NCI-H146 (cell line): Measurements from ENCODE around the gene RASAL2.
"Not testable (repeated sequence)": the region's sequence is repeated elsewhere in the genome, so short reads cannot be mapped to it uniquely, and the experiment has no call there.

Source experiments
- DNase-seq: peaks from one replicate; lab custom pipeline; 2025; lab: John Stamatoyannopoulos, UW

RASAL2 gene

DNA sequence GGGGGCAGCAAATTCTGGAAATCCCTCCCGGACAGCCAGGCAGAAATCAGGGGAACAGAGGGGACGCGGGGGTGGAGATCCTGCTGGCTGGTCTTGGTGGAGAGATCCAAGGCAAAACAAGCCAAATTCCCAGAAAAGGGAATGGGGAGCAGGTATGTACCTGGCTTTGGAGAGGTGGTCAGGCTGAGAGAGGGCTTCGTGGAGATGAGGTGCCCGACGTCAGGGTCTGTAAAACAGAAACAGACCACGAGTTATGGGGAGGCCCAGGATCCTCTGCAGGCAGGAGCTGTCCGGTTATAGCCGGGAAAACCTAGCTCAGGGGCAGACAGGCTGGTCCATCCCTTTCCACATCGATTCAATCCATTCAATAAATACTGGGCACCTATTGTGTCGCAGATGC, 398.4 kb downstream of the RASAL2 start:
- no peak for DNase-seq

DNA sequence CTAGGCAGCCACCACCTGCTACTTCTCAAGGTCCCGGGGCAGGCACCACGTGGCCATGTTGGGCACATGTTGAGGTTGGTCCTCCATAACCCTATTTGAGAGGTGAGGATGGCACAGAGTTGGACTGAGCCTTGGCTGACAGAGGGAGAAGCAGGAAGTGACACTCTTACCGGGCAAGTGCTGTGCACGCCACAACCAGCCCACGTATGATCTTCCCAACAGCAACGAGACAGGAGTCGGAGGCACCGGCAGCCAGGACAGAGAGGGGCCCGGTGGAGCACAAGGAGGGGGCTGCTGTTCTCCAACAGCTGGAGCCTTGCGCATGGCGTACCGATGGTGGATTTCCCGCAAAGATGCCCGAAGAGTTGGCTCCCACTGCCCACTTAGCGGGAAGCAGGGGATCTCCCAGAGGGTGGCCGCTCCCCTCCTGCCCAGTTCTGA, 399.4 kb downstream of the RASAL2 start:
- no peak for DNase-seq

DNA sequence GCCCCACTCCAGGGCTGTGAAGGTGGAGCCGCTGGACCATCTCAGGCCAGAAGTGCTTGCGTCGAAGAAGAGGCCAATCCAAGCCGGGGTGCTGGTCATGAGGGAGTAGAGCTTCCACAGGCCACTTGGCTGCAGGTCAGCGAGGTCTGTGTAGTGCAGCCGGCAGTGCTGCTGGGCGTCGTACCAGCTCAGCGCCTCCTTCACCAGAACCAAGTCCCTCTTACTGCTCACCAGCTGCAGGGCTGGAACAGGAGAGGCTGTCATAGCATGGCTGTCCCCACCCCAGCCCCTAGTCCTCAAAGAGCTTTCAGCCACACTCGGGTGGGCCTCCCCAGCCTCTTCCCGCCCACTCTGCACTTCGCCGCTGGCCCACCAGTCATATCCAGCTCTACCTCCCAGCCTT, 400.7 kb downstream of the RASAL2 start:
- DNase-seq, result no peak

DNA sequence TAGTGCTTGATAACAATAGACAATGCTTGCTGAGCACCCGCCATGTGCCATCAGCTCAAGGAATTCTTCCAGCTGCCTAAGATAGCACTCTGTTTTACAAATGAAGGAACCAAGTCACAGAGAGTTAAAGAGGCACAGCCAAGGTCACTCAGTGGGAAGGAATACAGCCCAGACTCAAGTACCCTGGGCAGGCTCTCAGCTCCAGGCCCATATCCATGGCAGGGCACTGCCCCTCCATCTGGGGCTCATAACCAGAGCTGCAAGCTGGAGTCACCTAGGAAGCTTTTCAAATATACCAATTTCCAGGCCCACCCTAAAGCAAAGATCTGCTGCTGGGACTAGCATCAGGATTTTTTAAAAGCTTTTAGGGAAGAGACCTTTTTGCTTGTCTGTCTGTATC, 401.3 kb downstream of the RASAL2 start:
- no peak for DNase-seq

DNA sequence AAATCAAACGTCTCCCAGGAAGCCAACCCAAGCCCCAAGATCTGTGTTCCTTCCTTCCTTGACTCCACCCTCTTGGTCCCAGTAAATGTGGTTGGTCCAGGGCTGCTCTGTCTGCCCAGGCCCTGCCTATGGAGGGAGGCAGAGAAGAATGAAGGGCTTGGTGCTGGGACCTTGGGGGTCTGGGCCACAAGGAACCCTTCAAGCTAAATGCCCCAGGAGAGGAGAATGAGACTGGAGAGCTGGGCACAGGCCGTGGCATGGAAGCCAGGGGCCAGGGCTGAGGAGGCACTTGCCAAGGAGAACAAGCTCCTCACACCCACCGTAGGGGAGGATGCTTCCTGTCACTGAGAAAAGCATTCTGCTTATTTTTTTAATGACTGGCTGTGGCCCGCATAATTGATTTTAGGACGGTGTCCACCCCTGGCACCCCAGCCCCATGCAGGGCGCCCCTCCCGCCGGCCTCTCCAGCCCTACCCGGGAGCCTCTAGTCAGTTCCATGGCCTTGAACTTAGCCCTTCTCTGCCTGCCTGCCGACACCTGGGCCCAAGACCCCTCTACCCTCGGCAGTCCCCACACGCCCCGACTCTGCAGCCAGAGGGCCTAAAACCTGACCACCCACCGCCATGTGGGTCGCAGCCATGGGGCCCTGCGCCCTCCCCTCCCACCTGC, 402.0 kb downstream of the RASAL2 start:
- DNase-seq, result no peak

DNA sequence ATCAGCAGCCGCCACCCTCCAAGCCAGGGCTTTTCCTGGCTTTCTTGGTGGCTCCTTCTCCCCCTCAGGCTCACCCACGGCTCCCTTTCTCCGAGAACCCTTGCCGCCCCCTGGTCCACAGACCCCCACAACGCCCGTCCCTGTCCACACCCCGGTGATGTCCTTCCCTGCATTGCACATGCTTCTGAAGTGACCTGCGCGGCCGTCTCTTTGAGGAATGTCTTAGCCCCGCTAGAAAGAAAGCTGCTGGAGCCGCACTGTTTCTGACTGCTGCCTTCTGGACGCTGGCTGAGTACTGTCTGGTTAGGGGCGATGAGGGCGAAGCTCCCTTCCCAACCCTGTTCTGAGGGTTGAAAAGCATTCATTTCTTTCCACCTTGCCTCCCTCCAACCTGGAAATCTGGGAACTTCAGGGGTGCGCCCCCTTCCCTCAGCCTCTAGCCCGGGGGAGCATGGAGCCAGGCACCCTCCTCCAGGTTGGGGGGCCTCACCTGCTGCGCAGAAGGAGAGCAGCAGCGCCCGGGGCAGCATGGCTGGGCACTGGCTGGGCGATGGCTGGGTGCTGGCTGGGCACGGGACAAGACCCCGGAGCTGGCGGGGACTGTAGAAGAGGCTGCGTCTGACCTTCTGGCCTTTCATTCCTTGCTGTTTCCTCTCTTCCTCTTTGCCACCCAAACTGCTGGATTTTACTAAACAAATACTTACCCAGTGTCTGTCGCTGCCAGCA, 402.7 kb downstream of the RASAL2 start, which contains the start of gene CLEC20A:
TSS of gene CLEC20A (minus strand) at position 555 of the 726 bp plus-strand sequence. CDS start at position 530, 25 bp downstream.
- DNase-seq, result no peak

DNA sequence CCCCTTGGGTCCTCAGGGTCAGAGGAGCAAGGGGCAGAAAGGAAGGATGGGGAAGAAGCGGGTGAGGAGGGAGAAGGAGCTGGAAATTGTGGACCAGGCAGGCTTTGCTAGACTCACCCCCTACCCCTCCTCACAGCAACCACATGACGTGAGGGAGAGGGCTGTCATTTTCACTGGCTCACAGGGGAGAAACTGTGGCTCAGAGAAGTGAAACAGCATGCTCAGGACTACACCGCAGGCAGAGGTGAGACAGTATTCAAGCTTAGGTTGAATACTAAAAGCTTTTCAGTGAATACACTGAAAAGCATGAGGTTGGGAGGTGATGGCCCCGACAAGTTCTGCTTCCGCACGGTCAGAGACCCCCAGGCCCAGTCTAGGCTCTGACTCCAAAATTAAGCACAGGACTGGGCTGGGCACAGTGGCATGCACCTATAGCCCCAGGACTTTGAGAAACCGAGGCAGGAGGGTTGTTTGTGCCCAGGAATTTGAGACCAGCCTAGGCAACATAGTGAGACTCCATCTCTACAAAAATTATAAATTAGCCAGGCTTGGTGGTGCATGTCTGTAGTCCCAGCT, 404.1 kb downstream of the RASAL2 start:
- no peak for DNase-seq

DNA sequence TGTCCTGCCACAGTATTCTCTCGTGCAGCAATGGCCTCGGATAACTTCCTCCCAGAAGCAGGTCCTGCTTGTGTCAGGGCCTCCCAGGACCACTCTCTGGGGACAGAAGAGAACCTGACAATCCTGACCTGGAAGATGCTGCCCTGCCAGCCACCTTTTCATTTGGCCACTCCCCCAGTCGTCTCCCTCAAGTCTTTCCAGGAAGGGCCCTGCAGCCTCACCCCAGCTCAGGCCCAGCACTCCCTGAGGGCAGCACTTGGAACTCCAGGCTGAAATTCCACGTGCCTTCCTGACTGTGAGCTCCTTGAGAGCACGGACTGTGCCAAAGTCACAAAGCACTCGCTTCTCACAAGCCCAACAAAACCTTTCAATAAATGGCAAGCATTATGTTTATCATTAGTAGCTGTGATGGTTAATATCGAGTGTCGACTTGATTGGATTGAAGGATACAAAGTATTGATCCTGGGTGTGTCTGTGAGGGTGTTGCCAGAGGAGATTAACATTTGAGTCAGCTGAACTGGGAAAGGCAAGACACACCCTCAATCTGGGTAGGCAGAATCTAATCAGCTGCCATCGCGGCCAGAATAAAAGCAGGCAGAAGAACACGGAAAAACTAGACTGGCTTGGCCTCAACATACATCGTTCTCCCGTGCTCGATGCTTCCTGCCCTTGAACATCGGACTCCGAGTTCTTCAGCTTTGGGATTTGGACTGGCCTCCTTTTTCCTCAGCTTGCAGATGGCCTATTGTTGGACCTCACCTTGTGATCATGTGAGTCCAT, 405.2 kb downstream of the RASAL2 start:
- DNase-seq, result no peak

DNA sequence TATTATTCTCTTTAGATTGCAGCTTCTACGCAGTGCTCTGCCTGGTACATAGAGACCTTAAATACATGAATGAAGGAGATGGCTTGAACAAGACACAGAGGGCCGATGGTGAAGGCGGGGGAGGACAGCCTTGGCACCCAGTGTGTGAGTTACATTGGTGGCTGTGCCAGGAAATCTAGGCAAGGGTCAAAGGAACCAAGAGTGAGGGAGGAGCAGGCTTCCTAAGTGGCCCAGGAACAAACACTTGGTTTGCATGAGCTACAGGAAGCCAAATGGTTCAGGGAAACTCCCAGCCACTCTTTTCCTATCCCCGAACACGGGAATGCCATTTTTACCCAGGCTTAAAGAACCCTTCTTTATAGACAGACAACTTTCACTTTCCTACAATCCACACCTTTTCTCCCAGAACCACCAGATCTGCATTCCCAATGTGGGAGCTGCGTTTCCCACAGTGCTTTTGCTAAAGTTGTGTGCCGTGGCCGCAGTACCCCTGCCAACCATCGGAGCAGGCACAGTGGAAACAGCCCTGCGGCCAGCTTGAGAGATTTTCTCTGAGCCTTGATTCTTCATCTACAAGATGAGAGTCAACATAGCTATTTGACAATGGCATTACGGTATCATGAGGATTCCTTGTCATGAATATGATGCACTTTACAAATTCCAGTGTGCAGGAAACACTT, 406.3 kb downstream of the RASAL2 start:
- DNase-seq, result no peak

DNA sequence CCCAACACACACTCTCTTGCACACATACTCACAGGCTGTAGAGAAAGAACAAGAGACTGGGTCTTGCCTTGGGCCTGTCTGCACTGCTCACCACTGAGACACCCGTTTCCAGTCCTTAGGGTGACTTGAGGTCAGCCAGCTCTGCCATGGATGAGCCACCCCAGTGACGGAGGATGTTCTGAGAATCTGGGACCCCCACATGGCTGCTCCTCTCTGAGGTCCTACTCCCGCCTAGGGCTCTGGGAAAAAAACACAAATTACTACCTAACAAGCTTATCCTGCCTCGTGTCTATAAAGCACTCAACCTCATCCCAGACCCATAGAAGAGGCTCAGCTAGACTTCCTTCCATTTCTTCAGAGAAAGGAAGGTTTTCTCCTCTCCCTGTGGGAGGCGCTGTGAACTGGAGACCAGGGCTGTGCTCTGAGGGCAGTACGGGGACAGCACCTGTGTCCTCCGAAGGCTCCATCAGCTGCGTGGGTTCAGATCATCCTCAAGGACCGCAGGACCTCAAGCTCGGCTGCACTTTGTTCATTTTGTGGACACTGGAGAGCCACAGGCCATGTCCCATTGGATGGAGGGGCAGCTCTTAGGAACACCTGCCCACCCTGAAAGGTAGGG, 407.1 kb downstream of the RASAL2 start:
- DNase-seq, result no peak

DNA sequence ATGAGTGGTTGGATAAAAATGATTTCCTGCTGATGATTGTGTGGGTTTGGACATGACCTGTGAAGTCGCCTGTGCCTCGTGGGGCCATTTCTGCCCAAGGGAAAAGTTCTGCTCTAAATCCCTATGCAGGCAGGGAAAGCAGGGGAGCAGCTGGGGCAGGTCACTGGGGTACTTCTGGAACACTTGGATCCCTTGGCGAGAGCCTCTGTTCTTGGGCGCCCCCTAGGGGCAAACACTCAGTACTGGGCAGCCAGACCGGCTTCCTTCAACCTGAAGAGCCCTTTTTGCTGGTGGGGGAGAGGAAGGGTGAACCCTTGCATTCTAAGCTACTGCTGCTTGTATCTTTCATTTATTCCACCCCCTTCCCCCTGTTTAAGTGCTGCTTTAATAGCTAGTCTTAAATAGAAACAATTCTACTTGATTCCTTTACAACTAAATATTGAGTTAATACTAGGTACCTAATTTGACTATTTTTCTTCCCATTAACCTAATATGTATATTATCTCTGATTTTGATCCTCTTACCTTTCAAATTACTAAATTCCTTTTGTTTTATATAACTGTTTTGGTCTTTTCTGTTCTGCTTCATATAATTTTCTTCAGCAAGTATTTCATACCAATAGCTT, 407.9 kb downstream of the RASAL2 start:
- DNase-seq, result peak; percentile 71

DNA sequence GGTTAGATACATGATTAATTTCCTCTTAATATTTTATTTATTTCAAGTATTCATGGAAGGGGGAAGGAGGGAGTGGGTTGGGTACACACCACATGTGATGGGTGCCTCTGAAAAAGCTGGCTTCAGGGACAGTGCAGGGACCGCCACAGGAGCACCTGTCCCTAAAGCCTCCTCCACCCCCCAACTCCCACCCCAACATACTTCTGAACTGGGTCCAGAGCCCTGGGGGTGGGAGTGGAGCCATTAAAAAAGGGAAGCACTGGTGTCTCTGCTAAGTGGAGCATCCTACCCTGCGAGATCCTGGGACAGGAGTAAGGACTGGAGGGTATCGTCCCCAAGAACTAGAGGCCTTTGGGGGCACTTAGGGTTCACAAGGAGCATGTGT, 408.4 kb downstream of the RASAL2 start:
- no peak for DNase-seq

DNA sequence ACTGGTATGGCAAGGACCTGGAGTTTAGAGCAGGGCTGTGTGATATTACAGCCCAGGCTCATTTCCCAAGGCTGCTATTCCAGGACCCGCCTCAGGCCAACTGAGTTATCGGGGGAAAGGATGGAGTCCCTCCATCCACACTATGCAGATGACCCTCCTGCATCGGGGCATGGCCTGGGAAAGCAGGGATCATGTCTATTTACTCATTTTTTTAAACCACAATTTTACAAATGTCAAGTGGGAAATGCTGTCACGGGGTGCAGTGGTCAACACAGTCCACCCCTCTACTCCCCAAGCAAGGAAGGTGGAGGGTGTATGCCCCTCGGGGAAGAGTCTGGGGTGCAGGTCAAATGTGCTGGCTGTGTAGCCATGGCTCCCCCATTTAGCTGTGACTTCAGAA, 409.0 kb downstream of the RASAL2 start:
- DNase-seq, result no peak

DNA sequence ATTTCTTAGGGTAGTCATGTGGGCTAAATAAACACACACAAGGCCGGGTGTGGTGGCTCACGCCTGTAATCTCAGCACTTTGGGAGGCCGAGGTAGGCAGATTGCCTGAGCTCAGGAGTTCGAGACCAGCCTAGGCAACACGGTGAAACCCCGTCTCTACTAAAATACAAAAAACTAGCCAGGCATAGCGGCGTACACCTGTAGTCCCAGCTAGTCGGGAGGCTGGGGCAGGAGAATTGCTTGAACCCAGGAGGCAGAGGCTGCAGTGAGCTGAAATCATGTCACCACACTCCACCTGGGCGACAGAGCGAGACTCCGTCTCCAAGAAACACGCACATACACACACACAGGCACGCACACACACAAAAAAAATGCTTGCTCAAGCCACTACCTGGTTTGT, 409.4 kb downstream of the RASAL2 start:
- not testable (repeated sequence) for DNase-seq

DNA sequence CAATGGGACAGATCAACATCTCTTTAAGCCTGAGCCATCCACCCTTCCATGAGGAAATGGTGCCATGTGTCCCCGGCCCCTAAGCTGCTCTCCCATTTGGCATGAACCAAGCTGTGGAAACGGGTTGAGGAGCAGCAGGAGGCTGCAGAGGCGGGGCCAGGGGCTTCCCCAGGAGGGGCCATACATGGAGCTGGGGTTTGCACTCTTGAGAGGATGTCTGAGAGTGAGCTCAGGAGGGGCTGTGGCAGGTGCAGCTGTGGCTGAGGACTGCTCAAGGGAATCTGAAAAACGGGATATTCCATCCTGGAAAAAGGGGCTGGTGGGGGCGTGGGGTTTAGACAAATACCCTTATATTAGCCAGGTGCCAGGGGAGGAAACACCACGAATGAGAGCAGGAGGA, 409.9 kb downstream of the RASAL2 start:
- no peak for DNase-seq

DNA sequence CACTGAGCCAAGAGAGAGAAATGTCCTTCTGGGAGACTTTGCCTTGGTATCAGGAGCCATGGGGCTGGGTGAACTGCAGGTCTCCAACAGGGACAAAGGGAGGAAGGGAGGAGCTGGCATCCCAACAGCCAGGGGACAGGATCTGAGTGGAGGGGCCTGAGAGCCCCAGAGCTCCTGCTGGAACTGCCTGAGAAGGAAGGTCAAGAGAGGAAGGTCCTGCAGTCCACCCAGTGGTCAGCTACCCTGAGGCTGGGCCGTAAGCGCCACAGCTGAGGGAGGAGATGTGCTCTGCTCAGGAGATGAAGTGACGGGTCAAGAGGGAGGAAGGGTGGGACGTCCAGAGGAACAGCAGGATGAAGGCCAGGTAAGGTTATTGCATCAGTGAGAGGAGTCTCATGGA, 410.4 kb downstream of the RASAL2 start:
- DNase-seq, result no peak

DNA sequence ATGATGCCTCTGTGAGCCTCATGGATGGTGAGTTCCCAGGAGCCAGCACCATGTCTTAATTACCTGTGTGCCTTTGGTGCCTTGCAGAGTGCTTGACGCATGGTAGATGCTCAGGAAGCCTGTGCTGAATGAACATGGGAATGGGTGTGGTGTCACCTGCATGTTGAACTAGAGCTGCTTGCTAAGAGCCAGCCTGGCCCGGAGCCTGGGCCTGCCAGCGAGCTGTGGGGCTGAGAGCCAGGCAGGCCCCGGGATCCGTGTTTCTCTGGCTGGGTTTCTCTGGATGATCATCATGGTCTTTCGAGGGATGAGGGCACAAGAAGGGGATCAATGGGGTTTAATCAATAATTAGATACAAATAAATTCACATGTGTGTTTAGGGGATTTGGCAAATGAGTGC, 412.3 kb downstream of the RASAL2 start:
- no peak for DNase-seq

DNA sequence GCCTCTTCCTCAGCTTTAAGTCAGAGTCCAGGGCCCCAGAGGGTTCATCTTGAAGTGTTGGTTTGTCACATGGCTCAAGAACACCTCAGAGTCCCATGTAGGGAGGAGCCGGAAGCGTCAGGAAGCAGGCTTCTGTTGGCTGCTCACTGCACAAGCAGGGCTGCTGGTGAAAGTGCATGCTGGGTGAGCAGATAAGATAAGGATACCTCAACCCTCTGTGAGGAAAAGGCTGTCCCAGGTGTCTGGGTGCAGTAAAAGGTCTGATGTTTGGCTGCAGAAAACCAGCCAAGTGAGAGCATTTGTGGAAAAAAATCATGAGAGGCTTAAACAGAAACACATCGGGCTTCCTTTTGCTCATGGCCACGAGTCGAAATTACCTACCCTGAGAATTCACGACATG, 412.8 kb downstream of the RASAL2 start:
- DNase-seq, result no peak

DNA sequence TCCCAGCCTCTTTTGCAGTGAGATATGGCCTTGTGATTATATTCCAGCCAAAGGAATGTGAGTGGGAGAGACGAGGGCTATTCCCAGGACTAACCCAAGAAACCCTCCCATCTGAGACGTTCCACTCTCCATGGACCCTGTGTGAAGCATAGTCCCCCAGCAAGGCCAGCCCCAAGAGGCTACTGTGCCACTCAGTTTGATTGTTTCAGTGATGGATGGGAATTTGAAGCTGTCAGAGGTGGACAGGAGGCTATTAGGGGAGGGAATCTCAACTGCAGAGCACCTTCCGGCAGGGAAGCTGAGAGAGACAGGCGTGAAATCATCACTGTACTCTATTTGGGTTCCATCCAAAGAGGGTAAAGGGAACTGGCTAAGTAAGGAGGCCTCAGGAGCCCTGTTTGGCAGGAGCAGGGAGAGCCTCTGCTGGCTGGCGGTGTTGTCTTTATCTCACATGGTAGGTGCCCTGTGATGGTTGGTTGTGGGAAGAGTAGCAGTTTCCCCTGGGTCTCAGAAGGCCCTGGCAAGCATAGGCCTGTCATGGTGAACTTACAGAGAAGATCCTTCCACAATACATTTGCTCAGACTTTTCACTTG, 415.6 kb downstream of the RASAL2 start:
- DNase-seq, result no peak

DNA sequence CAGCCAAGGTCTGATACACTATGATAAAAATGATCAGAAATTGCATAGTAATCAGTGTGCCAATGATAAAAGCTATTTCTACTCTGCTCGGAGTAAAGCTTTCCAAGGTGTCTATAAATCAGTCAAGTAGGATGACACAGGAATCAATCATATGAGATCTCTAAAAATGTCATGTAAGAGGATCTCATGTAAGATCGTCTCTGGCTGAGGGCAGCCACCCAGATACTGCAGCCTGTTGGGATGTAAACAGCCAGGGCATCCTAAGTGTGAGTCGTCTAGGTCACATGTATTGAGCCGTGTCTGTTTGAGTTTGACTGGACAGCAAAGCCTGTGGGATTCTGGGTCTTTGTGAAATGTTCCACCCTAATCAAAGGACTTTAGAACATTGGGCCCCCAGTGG, 416.3 kb downstream of the RASAL2 start:
- DNase-seq, result no peak
